GM23338 (cell line): ENCODE results near the gene FGGY. TPM values are rescaled to one million over a fixed set of nuclear protein-coding genes. Genes with fewer than 3 reads are reported as not detected.

Experiments used
- ATAC-seq: fragments of 200-7000 bp; cut with Tn5 transposase; 3 replicates; pipeline ENCODE4 v1.9.1; 2020
- DNase-seq: peaks from one replicate; pipeline ENCODE4 v3.0.0-alpha.2; 2015; ENCODE audit warnings: low spot score
- H2AFZ ChIP-seq: fragments of 200-600 bp; sonication (generic); 2 replicates; pipeline ENCODE4 v1.8.0; 2016; ENCODE audit warnings: antibody characterized with exemption, mild to moderate bottlenecking, moderate library complexity
- H3F3A ChIP-seq: fragments of 200-600 bp; sonication (generic); replicated peaks from 2 replicates; pipeline ENCODE4 v1.8.0; 2017; ENCODE audit warnings: antibody characterized with exemption, mixed run types, low read depth
- H3K27ac ChIP-seq: fragments of 200-600 bp; sonication (generic); 2 replicates; pipeline ENCODE4 v1.6.1; 2016; ENCODE audit warnings: low read depth
- H3K27me3 ChIP-seq: fragments of 200-600 bp; sonication (generic); 2 replicates; pipeline ENCODE4 v1.8.0; 2016; ENCODE audit warnings: mild to moderate bottlenecking, mixed run types, moderate library complexity; ENCODE audit not compliant: insufficient read depth
- H3K36me3 ChIP-seq: fragments of 200-600 bp; sonication (generic); 2 replicates; pipeline ENCODE4 v1.8.0; 2016; ENCODE audit warnings: mild to moderate bottlenecking; ENCODE audit not compliant: insufficient read depth
- H3K4me1 ChIP-seq: fragments of 200-600 bp; sonication (generic); 2 replicates; pipeline ENCODE4 v1.8.0; 2016; ENCODE audit warnings: mild to moderate bottlenecking, moderate library complexity; ENCODE audit not compliant: insufficient read depth
- H3K4me2 ChIP-seq: fragments of 200-600 bp; sonication (generic); 2 replicates; pipeline ENCODE4 v1.7.1; 2017; ENCODE audit warnings: mixed run types
- H3K4me3 ChIP-seq: fragments of 200-600 bp; sonication (generic); 2 replicates; pipeline ENCODE4 v1.6.1; 2016; ENCODE audit warnings: mixed run types
- H3K79me2 ChIP-seq: fragments of 200-600 bp; sonication (generic); replicated peaks from 2 replicates; pipeline ENCODE4 v1.8.0; 2017; ENCODE audit warnings: mild to moderate bottlenecking; ENCODE audit not compliant: insufficient read depth
- H3K9me2 ChIP-seq: fragments of 200-600 bp; sonication (generic); 2 replicates; pipeline ENCODE4 v1.8.0; 2017; ENCODE audit not compliant: insufficient read depth
- H4K20me1 ChIP-seq: fragments of 200-600 bp; sonication (generic); replicated peaks from 2 replicates; pipeline ENCODE4 v1.8.0; 2017; ENCODE audit warnings: mild to moderate bottlenecking; ENCODE audit not compliant: insufficient read depth
- H3K27ac Mint-ChIP-seq: 2 replicates; pipeline ENCODE4 v1.8.0; 2020; ENCODE audit warnings: inconsistent platforms, mild to moderate bottlenecking, moderate library complexity, mixed read lengths
- H3K27me3 Mint-ChIP-seq: 3 replicates; pipeline ENCODE4 v1.8.0; 2022; ENCODE audit warnings: low read depth, mild to moderate bottlenecking, moderate library complexity, mixed read lengths, inconsistent platforms; ENCODE audit not compliant: insufficient read depth, poor library complexity
- H3K36me3 Mint-ChIP-seq: 3 replicates; pipeline ENCODE4 v1.8.0; 2021; ENCODE audit warnings: low read depth, mild to moderate bottlenecking, inconsistent platforms, moderate library complexity, mixed read lengths
- H3K4me1 Mint-ChIP-seq: 3 replicates; pipeline ENCODE4 v1.8.0; 2020; ENCODE audit warnings: mild to moderate bottlenecking, inconsistent platforms, mixed read lengths
- H3K4me3 Mint-ChIP-seq: 3 replicates; pipeline ENCODE4 v1.8.0; 2021; ENCODE audit warnings: moderate library complexity, mild to moderate bottlenecking, inconsistent platforms, mixed read lengths
- H3K9me3 Mint-ChIP-seq: 3 replicates; pipeline ENCODE4 v1.8.0; 2020; ENCODE audit warnings: moderate library complexity, mild to moderate bottlenecking, inconsistent platforms, mixed read lengths
- CREB1 ChIP-seq: fragments of 250-450 bp; sonication (Bioruptor Pico); IDR thresholded peaks from 2 replicates; pipeline ENCODE4 v1.5.0; 2020; ENCODE audit warnings: low read depth, mild to moderate bottlenecking, moderate library complexity
- CTCF ChIP-seq, 2 experiments: fragments of 200-600 bp in 1 of 2; sonication (generic) in 1 of 2; conservative IDR thresholded peaks; 2 replicates each; pipeline versions ENCODE4 v1.5.1 to v1.6.1; 2016 to 2017; ENCODE audit warnings: antibody characterized with exemption in 2 of 2, low read depth in 2 of 2, mild to moderate bottlenecking in 2 of 2, moderate library complexity in 1 of 2
- EZH2 ChIP-seq: fragments of 200-600 bp; sonication (generic); IDR thresholded peaks from one replicate; pipeline ENCODE4 v1.8.0; 2017; ENCODE audit warnings: antibody characterized with exemption, mild to moderate bottlenecking, low read depth; ENCODE audit not compliant: unreplicated experiment
- EZH2phosphoT487 ChIP-seq: fragments of 200-600 bp; sonication (generic); IDR thresholded peaks from one replicate; pipeline ENCODE4 v1.8.1; 2018; ENCODE audit warnings: antibody characterized with exemption; ENCODE audit not compliant: unreplicated experiment
- JUNB ChIP-seq: IDR thresholded peaks from one replicate; pipeline ENCODE4 v1.6.1; 2016; ENCODE audit warnings: antibody characterized with exemption; ENCODE audit not compliant: unreplicated experiment
- NANOG ChIP-seq: IDR thresholded peaks from 2 replicates; pipeline ENCODE4 v1.6.1; 2016; ENCODE audit warnings: antibody characterized with exemption, borderline replicate concordance
- POLR2AphosphoS5 ChIP-seq: IDR thresholded peaks from 2 replicates; pipeline ENCODE4 v1.6.1; 2016; ENCODE audit warnings: antibody characterized with exemption, low read depth
- REST ChIP-seq: IDR thresholded peaks from one replicate; pipeline ENCODE4 v1.6.1; 2018; ENCODE audit warnings: antibody characterized with exemption; ENCODE audit not compliant: unreplicated experiment
- STAT1 ChIP-seq: IDR thresholded peaks from one replicate; pipeline ENCODE4 v1.6.1; 2016; ENCODE audit warnings: antibody characterized with exemption; ENCODE audit not compliant: unreplicated experiment
- ZNF114 ChIP-seq: fragments of 250-450 bp; sonication (Bioruptor Pico); IDR thresholded peaks from 2 replicates; pipeline ENCODE4 v1.5.0; 2020; ENCODE audit warnings: mild to moderate bottlenecking, moderate library complexity
- ZNF462 ChIP-seq: fragments of 250-450 bp; sonication (Bioruptor Pico); IDR thresholded peaks from 2 replicates; pipeline ENCODE4 v1.5.0; 2020; ENCODE audit warnings: mild to moderate bottlenecking, moderate library complexity
- polyA plus RNA-seq: library from polyadenylated mRNA; unstranded; fragments of >200 nt; fragmentation: Nextera tagmentation; extraction: Ambion mirVana; gene quantifications from 2 replicates; pipeline ENCODE4 v1.2.1, GENCODE V29; 2016
- total RNA-seq: library from RNA; depleted of rRNA; stranded (reverse); fragments of >200 nt; shearing (Covaris generic); gene quantifications from 2 replicates; pipeline ENCODE4 v1.2.3, GENCODE V29; 2014

Gene FGGY
- total and polyA plus RNA-seq, 2 experiments from 2014 or later = 10.9 to 21.4 TPM

GRCh38 chr1:59598120-59598440, 301.2 kb downstream of the FGGY start (continued):
- no peak for TF ChIP-seq ZNF114 (CRISPR knock-in tag)
- no peak for TF ChIP-seq CREB1
- TF ChIP-seq EZH2 = no peak
- no peak for TF ChIP-seq EZH2phosphoT487

- Mint-ChIP-seq H3K27ac (no peak overlapping the region), H3K4me3 (no peak overlapping the region), H3K4me1 (peaks cover 10% of the 10 kb centered on the region), H3K27me3 (no peaks in the 10 kb centered on the region), H3K36me3 (no peaks in the 10 kb centered on the region), H3K9me3 (no peaks in the 10 kb centered on the region)
- 0 out of 2 replicates have a peak overlapping the region, but pooled peaks have one; percentile 26 for H3K4me2 ChIP-seq
- DNase-seq = peak; percentile 11
- no peaks in the 10 kb centered on the region for H3K27me3 ChIP-seq
- no peaks in the 10 kb centered on the region for H3F3A ChIP-seq
- no peak for TF ChIP-seq ZNF114 (CRISPR knock-in tag)
- no peak for TF ChIP-seq REST
- no peak for TF ChIP-seq NANOG
- TF ChIP-seq POLR2AphosphoS5 = no peak
- no peak for TF ChIP-seq JUNB
- no peak for TF ChIP-seq EZH2phosphoT487
- no peak for TF ChIP-seq CREB1
- no peak for TF ChIP-seq STAT1
- no peak for TF ChIP-seq CTCF (conservative IDR thresholded peaks at IDR 0.05; ENCODE audit: low read depth in 2 of 2)
- TF ChIP-seq ZNF462 (CRISPR knock-in tag) = no peak
- no peak overlapping the region for H3K4me3 ChIP-seq
- H3K4me1 ChIP-seq = peaks cover 13% of the 10 kb centered on the region; the same call in 1 of the 2 replicates
- H3K27ac ChIP-seq = no peak overlapping the region
- ATAC-seq = no peak; the same call in 2 of the 3 replicates
- no peak overlapping the region for H2AFZ ChIP-seq
- H3K36me3 ChIP-seq = no peaks in the 10 kb centered on the region
- H4K20me1 ChIP-seq = no peaks in the 10 kb centered on the region
- H3K79me2 ChIP-seq = no peaks in the 10 kb centered on the region
- peaks cover 8% of the 10 kb centered on the region; the same call in 1 of the 2 replicates for H3K9me2 ChIP-seq
Measured at GRCh38 chr1:59601041-59601441, 304.1 kb downstream of the FGGY start.
